ENCODE data around the gene LACC1. TPM values are rescaled to one million over a fixed set of nuclear protein-coding genes. Genes with fewer than 3 reads are reported as not detected.
A peak's percentile ranks its signal among the peaks of the same experiment; 100 is the strongest.

LACC1 gene
- total RNA-seq, 2 donors from 2014 or later: 2.3 to 9.9 TPM

DNA sequence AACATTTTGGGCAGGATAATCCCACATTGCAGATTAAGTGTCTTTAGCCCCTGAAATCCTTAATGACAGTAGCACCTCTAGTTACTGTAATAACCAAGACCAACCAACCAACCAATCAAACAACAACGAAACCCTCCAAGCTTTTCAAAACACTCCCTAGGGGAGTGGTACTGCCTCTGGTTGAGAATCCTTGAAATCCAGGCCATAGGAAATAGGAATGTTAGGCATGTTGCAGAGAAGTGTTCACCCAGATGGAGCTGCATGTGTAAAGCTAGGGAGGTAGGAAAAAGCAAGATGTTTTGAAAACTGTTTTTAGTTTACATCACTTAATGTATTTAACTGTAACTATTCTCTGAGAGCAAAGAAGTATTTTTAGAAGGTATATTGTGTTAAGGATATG is 4.5 kb downstream of the LACC1 start:
- H3K4me1 ChIP-seq: peaks cover 5% of the 10 kb centered on the region
- 90 to 100% methylated on average over 1 of the region's 1 CpG for WGBS, 2 donors
- TF ChIP-seq CTCF (IDR thresholded peaks at IDR 0.05) (no peak), POLR2A (IDR thresholded peaks at IDR 0.05) (no peak)
- no peaks in the 10 kb centered on the region for H3K27me3 ChIP-seq
- ATAC-seq (no peak), DNase-seq (no peak)
- H3K9me3 ChIP-seq: no peaks in the 10 kb centered on the region
- no peak overlapping the region for H3K27ac ChIP-seq
- H3K4me3 ChIP-seq: no peak overlapping the region
- intact Hi-C loops (cut with DNase I): no loop called here
- no peaks in the 10 kb centered on the region for H3K36me3 ChIP-seq (replicated peaks in 1 of 2; ENCODE audit: insufficient read depth in 1 of 2, low read depth in 2 of 2)

DNA sequence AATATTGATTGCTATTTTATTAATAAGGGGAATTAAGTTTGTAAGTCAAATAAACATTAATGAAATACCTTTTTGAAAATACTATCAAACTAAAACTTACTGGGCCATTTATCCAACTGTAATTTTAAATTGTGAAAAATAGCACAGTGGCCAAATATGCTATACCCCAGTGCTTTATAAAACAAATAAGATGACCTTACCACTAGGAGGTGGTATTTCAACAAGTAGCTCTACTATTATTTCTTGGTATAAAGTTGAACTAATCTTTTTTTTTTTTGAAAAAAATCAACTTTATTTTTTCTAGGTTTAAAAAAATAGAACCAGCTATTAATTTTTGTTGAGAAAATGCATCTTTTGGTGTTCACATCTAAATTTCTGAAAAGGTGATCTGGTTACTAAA is 14.7 kb downstream of the LACC1 start:
- TF ChIP-seq CTCF (IDR thresholded peaks at IDR 0.05) (no peak), POLR2A (IDR thresholded peaks at IDR 0.05) (no peak)
- DNase-seq (no peak), ATAC-seq (no peak)
- Histone ChIP-seq H3K36me3 (replicated peaks in 1 of 2; ENCODE audit: insufficient read depth in 1 of 2, low read depth in 2 of 2) (no peaks in the 10 kb centered on the region), H3K9me3 (no peaks in the 10 kb centered on the region), H3K27me3 (no peaks in the 10 kb centered on the region), H3K4me1 (no peaks in the 10 kb centered on the region), H3K4me3 (no peak overlapping the region), H3K27ac (no peak overlapping the region)
- intact Hi-C loops (cut with DNase I): no loop called here

- intact Hi-C loops (cut with DNase I): no loop called here
- TF ChIP-seq CTCF (IDR thresholded peaks at IDR 0.05): no peak
- TF ChIP-seq POLR2A (IDR thresholded peaks at IDR 0.05): no peak
- no peaks in the 10 kb centered on the region for H3K36me3 ChIP-seq (replicated peaks in 1 of 2; ENCODE audit: insufficient read depth in 1 of 2, low read depth in 2 of 2)
- ATAC-seq (no peak), DNase-seq (no peak)
- H3K4me3 ChIP-seq: no peak overlapping the region
- H3K27ac ChIP-seq: no peak overlapping the region
- 50 to 61% methylated on average over 2 of the region's 2 CpGs for WGBS, 2 donors
- no peaks in the 10 kb centered on the region for H3K4me1 ChIP-seq
- H3K27me3 ChIP-seq: no peaks in the 10 kb centered on the region
- no peaks in the 10 kb centered on the region for H3K9me3 ChIP-seq
These were observed 16.2 kb downstream of the LACC1 start for GRCh38 chr13:43895940-43896339.

DNA sequence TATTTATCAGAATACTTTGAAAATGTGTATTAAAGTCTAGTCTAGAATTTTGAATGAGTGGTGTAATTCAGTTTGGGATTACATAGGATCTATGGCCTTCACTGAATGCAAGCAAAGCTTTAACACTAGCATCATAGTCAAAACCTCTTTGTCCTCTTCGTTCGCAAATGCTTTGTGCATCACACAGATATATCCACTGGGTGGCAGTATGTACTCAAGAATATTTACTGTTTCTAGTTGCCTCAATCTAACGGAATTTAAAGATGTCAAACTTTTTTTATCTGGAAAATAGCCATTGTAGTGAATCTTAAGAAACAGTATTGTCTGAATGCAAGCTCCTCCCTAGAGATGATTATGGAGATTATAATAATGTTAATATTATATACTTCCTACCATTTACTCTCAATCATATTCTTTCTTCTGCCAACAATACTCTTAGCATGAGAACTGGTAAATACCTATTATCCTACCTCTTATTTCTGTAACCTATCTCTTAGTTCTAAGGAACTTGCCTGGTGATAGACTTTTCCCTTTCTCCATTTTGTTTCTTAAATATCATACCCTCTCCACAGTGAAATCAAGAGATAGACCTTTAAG is 25.8 kb downstream of the LACC1 start:
- Histone ChIP-seq H3K4me1 (peaks cover 14% of the 10 kb centered on the region), H3K4me3 (no peak overlapping the region), H3K9me3 (no peaks in the 10 kb centered on the region), H3K27ac (no peak overlapping the region), H3K27me3 (no peaks in the 10 kb centered on the region), H3K36me3 (replicated peaks in 1 of 2; ENCODE audit: insufficient read depth in 1 of 2, low read depth in 2 of 2) (no peaks in the 10 kb centered on the region)
- ATAC-seq (peak; percentile 60), DNase-seq (peak; percentile 28 to 60 (median 44))
- no peak for TF ChIP-seq POLR2A (IDR thresholded peaks at IDR 0.05)
- TF ChIP-seq CTCF (IDR thresholded peaks at IDR 0.05): peak; percentile 24 to 94 (median 84)
- WGBS, 2 donors: 0% methylated on average over 3 of the region's 3 CpGs
- intact Hi-C loops (cut with DNase I): no loop called here
